GM18519 (cell line): ENCODE measurements around the gene SRP54.
"Not testable (repeated sequence)": the region's sequence is repeated elsewhere in the genome, so short reads cannot be mapped to it uniquely, and the experiment has no call there.

Source experiments
- ATAC-seq: cut with Tn5 transposase; IDR thresholded peaks from one replicate; pipeline ENCODE4 v1.9.1; 2021; ENCODE audit warnings: mild to moderate bottlenecking, moderate library complexity; ENCODE audit not compliant: unreplicated experiment, low FRiP score

The SRP54 gene

GRCh38 chr14:35046048-35046750 is 63.4 kb downstream of the SRP54 start, which contains the start of gene FAM177A1:
FAM177A1 (plus strand) TSS chr14:35046272; CDS start chr14:35046464, 192 bp downstream.
- ATAC-seq: peak; percentile 77

- ATAC-seq: peak; percentile 8
Measured at GRCh38 chr14:35046751-35047536, 64.2 kb downstream of the SRP54 start.

- no peak for ATAC-seq
Measured at GRCh38 chr14:35047976-35048513, 65.3 kb downstream of the SRP54 start.

GRCh38 chr14:35050652-35051051 is 67.9 kb downstream of the SRP54 start:
- no peak for ATAC-seq

GRCh38 chr14:35051796-35052195 is 69.0 kb downstream of the SRP54 start:
- ATAC-seq: no peak

GRCh38 chr14:35052637-35053036 is 69.8 kb downstream of the SRP54 start:
- ATAC-seq: no peak

- ATAC-seq: not testable (repeated sequence)
Measured at GRCh38 chr14:35061113-35061791, 78.5 kb downstream of the SRP54 start.

GRCh38 chr14:35065731-35066130 is 82.9 kb downstream of the SRP54 start:
- not testable (repeated sequence) for ATAC-seq

GRCh38 chr14:35068238-35069012 is 85.6 kb downstream of the SRP54 start:
- no peak for ATAC-seq

GRCh38 chr14:35072226-35072625 is 89.4 kb downstream of the SRP54 start:
- no peak for ATAC-seq

- no peak for ATAC-seq
Measured at GRCh38 chr14:35073486-35073885, 90.7 kb downstream of the SRP54 start.

GRCh38 chr14:35078082-35078481 is 95.3 kb downstream of the SRP54 start:
- no peak for ATAC-seq
